H1 (cell line): ENCODE data around the gene INPP5A. TPM values are rescaled to one million over a fixed set of nuclear protein-coding genes. Genes with fewer than 3 reads are reported as not detected.

ENCODE experiments used
- BRCA1 ChIP-seq: IDR thresholded peaks from 2 replicates; pipeline ENCODE4 v1.6.1; 2012; ENCODE audit warnings: low read depth, low read length, improper control_type of control experiment
- CEBPB ChIP-seq: IDR thresholded peaks from 2 replicates; pipeline ENCODE4 v1.6.1; 2012; ENCODE audit warnings: low read depth, low read length
- CTBP2 ChIP-seq: IDR thresholded peaks from 2 replicates; pipeline ENCODE4 v1.7.0; 2011; ENCODE audit warnings: borderline replicate concordance, mild to moderate bottlenecking, moderate library complexity, mixed read lengths, low read length; ENCODE audit not compliant: insufficient read depth, insufficient read length
- E2F6 ChIP-seq: IDR thresholded peaks from 2 replicates; pipeline ENCODE4 v1.6.1; 2012; ENCODE audit warnings: inconsistent platforms
- RBBP5 ChIP-seq: IDR thresholded peaks from 2 replicates; pipeline ENCODE4 v1.7.1; 2012; ENCODE audit warnings: low read depth, mild to moderate bottlenecking, inconsistent platforms, low read length, moderate library complexity, borderline replicate concordance
- SRF ChIP-seq: IDR thresholded peaks from 2 replicates; pipeline ENCODE4 v1.6.1; 2011; ENCODE audit warnings: mild to moderate bottlenecking, low read depth, low read length, moderate library complexity
- YY1 ChIP-seq: IDR thresholded peaks from 2 replicates; pipeline ENCODE4 v1.6.1; 2011; ENCODE audit warnings: low read depth, mild to moderate bottlenecking, low read length
- polyA plus RNA-seq, 7 experiments: library from polyadenylated mRNA; depleted of rRNA in 3 of 7; stranded (reverse) in 5 of 7; unstranded in 2 of 7; fragments of >200 nt in 5 of 7; fragments of 200-250 nt in 2 of 7; gene quantifications; 1 replicate in 5 of 7; 2 replicates in 1 of 7; 4 replicates in 1 of 7; pipeline versions ENCODE4 v1.2.1 to v1.2.3, GENCODE V29; 2011 to 2013; ENCODE audit warnings: missing spikeins in 2 of 7, mixed read lengths in 2 of 7
- total RNA-seq: library from RNA; stranded (reverse); fragmentation: NEBNext Ultra II Directional; extraction: Animal tissue kit (Norgen Biotek cat#: 25700); gene quantifications from 2 replicates; pipeline ENCODE4 v1.2.1, GENCODE V29; 2021

Gene INPP5A
- total and polyA plus RNA-seq, 2 of the 8 experiments (the other 6 are each of a cell fraction or from before 2014, with no cell fraction given) = 19.7 to 27.5 TPM

GRCh38 chr10:132792796-132793195 lies 255.2 kb downstream of the INPP5A start (continued):
- TF ChIP-seq CEBPB = no peak
- no peak for TF ChIP-seq SRF
- no peak for TF ChIP-seq BRCA1
- TF ChIP-seq E2F6 = no peak
- no peak for TF ChIP-seq YY1
- TF ChIP-seq CTBP2 = no peak
- TF ChIP-seq RBBP5 = no peak
